GM19043 (cell line): ENCODE data around the gene PAEP.
"Not testable (repeated sequence)": the region's sequence is repeated elsewhere in the genome, so short reads cannot be mapped to it uniquely, and the experiment has no call there.

Source experiments
- ATAC-seq: cut with Tn5 transposase; IDR thresholded peaks from one replicate; pipeline ENCODE4 v1.9.1; 2021; ENCODE audit warnings: low read depth; ENCODE audit not compliant: unreplicated experiment

PAEP gene

DNA sequence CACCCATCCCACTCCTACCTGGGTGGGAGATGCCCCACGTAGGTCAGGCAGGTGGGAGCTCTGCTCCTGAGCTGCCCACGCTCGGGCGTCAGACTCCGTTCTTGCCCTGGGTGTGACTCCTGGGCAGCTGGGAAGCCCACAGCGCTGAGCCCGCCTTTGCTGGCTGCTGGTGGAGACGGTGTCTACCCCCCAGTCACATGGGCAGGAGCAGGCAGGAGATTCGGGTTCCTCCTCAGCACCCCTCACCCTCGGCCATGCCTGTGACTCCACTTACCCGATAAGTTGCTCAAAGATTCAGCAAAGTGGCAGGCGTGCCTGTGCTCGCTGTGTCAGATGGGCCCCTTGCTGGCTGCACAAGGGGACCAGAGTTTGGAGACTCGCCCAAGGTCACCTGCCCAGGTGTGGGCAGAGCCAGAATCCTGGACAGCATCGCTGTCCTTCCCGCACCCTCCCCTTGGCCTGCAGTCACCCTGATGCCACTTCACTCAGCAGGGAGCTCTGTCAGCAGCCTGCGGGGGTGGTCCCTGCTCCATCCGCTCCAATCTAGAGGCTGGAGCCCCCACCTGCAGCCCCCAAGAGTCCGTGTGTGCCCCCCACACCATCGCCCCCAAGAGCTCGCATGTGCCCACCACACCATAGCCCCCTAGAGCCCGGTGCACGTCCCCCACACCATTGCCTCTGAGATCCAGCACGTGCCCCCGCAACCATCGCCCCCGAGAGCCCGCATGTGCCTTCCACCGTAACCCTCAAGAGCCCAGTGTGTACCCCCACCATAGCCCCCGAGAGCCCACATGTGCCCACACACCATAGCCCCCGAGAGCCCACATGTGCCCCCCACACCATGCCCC is 36.1 kb upstream of the PAEP start:
- ATAC-seq: no peak

- no peak for ATAC-seq
Observed at GRCh38 chr9:135526089-135526729, 35.3 kb upstream of the PAEP start.

DNA sequence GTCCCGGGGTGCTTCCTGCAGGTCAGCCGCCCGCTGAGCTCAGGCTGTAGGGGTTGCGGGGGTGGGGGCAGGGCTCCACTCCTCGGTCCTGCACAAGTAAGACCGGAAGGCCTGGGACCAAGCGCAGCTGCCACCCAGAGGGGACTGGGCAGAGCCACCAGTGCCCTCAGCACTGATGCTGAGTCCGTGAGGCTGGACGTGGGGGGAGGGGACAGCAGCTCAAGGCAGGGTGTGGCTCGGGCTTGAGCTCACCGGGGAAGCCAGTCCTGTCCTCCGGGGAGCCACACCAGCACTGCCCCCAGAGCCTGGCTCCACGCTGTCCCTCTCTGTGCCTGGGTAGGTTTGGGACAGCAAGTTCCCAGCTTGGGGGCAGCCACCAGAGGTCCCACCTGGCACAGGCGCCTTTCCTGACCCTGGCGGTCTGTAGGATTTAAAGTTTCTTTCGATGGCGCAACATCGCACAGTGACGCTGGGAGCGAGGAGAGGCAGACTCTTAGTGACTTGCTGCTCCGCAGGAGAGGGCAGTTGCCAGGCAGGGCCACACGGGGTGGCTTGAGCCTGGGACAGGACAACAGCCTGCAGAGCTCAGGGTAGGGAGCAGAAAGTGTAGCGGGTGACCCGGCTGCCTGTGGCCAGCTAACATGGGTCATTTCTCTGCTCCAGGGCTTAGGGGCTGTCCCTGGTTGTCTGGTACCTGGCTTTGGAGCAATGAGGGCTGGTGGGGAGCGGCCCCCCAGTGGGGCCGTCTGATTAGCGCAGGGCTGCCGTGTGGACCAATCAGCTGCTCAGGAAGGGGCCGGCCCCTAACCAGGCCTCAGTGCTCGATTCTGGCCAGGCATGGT is 34.6 kb upstream of the PAEP start:
- ATAC-seq: no peak

- ATAC-seq: not testable (repeated sequence)
Observed at GRCh38 chr9:135528842-135529435, 32.6 kb upstream of the PAEP start.

GRCh38 chr9:135530146-135530545 is 31.4 kb upstream of the PAEP start:
- no peak for ATAC-seq

- ATAC-seq: no peak
Observed at GRCh38 chr9:135531096-135531495, 30.5 kb upstream of the PAEP start.

DNA sequence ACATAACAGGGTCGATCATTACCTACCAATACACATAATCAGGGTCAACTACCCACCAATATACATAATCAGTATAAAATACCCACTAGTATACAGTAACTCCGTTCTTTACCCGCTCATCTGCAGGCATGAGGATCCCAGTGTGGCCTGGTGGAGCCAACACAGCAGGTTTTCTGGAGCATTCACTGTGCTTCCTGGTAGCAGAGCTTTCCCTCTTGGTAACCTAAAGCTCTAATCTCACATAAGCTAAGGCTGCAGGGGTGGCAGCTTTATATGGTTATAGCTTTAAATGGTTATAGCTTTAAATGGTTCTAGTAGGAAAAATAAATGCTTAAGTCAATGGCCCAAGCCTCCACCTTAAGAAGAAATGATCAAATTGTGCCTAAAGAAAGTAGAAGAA is 28.4 kb upstream of the PAEP start:
- no peak for ATAC-seq

GRCh38 chr9:135533674-135534073 is 27.9 kb upstream of the PAEP start:
- no peak for ATAC-seq

DNA sequence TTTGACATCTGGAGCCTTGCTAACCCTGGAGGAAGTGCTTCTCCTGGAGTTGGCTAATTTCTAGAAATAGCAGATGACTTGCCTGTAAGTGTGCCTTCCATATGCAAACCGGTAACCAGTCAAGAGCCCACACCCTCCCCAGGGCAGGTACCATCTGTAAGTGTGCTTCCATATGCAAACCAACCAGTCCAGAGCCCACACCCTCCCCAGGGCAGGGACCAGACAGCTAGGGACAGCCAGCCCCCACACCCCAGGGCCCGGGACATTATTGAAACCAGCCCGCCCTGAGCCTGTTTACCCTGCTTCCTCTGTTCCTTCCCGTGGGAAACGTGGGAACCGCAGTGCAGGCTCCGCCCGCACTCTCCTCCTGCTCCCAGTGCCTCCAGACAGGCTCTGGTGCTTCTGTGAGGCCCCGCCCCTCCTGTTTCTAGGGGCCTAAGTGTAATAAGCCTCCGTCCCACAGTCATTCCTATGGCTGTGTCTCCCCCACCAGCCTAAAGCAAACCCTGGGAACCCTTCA is 27.3 kb upstream of the PAEP start:
- ATAC-seq: not testable (repeated sequence)

DNA sequence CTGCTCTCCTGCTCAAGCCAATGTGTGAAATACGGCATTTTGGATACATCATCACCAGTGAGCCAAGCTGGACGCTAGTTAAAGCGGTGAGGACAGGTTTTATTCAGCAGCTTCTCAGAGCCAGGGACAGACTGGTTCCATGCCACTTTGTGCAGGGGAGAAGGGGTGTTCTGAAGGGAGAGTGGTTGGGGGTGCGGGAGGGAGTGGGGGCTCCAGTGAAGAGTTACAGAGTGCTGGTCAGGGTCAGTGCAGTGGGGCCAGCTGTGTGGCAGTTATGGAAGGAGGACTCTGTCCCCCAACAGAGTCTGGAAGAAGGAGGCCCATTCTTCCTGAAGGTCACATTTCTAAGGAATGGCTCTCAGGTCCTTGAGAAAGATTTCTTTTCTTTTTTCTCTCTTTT is 26.7 kb upstream of the PAEP start:
- ATAC-seq: not testable (repeated sequence)

DNA sequence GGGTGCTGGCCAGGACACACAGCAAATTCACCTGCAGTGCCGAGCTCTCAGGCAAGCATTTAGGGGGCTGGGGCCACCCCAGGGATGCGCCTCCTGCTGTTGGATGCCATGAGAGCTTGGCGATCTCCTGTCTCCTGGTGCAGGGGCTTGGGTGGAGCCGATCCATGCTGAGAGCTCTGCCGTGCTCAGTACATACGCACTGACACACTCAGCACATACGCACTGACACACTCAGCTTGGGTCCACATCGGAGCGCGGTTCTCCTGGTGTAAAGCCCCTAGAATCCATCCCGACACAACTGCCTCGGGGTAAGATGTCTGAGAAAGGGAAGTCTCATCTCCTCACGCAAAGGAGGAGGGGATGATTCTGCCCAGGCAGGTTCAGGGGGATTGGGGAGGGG is 25.9 kb upstream of the PAEP start:
- ATAC-seq: not testable (repeated sequence)

- ATAC-seq: no peak
Observed at GRCh38 chr9:135536216-135536615, 25.3 kb upstream of the PAEP start.

GRCh38 chr9:135543262-135543894 is 18.2 kb upstream of the PAEP start:
- ATAC-seq: not testable (repeated sequence)

GRCh38 chr9:135544981-135545635 is 16.4 kb upstream of the PAEP start:
- ATAC-seq: no peak

- ATAC-seq: not testable (repeated sequence)
Observed at GRCh38 chr9:135545646-135546176, 15.8 kb upstream of the PAEP start, which contains the start of gene OBP2A. Gene OBP2A (plus strand): TSS chr9:135546126. CDS start chr9:135546181, 55 bp downstream.

GRCh38 chr9:135546792-135547617 is 14.6 kb upstream of the PAEP start:
- ATAC-seq: not testable (repeated sequence)

- ATAC-seq: no peak
Observed at GRCh38 chr9:135547756-135548736, 13.5 kb upstream of the PAEP start.
